HG03097 (cell line): ENCODE measurements around the gene TRIM26.
"Not testable (repeated sequence)": the region's sequence is repeated elsewhere in the genome, so short reads cannot be mapped to it uniquely, and the experiment has no call there.

Source experiments
- ATAC-seq: cut with Tn5 transposase; IDR thresholded peaks from one replicate; pipeline ENCODE4 v1.9.1; 2021; ENCODE audit not compliant: unreplicated experiment, low FRiP score

Gene TRIM26

DNA sequence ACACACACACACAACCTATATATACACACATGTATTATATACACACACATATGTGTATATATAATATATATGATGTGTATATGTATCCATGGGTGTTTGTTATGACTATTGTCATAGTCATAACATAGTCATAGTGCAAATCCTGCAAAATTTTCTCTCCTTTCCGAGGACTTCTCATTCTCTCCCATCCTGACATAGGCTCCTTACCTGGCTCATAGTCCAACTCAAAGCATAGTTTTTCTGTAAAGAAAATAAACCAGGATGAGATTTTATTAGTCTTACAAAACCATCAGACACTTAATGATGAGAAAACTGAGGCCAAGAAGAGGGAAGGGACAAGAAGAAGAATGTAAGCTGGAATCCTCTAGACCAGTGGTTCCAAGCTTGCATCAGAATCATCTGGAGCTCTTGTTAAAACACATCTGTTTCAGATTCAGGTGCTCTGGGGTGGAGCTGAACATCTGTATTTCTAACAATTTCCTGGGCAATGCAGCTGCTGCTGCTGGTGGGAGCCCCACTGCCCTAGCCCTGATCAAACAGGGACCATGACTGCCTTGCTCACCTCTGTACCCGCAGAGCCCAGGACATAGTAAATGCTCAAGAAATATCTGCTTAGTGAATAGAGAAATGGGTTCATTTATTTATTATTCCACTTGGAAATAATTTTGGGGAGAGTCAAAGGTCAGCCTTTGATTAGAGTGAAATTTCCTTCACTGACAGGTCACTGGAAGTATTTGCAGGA lies 57.5 kb downstream of the TRIM26 start:
- no peak for ATAC-seq

- ATAC-seq: no peak
Observed at GRCh38 chr6:30154709-30155519, 58.3 kb downstream of the TRIM26 start.

DNA sequence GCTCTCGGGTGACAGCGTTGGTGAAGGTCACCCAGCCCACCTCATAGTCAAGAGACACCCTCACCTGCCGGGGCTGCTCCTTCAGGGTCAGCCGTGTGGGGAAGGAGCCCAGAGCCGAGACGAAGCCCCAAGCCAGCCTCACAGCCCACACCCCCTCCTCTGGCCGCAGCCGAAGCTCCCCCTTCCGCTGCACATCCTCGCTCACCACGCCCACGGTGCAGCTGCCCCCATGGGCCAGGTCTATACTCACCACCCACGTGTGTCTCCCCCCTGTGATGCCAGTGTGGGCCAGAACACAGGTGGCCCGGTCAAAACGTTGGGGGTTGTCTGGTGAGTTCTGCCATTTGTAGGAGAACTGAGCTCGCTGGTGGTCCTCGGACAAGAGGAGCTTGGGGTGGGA lies 59.1 kb downstream of the TRIM26 start:
- ATAC-seq: no peak

- no peak for ATAC-seq
Observed at GRCh38 chr6:30152910-30153610, 60.1 kb downstream of the TRIM26 start.

- ATAC-seq: no peak
Observed at GRCh38 chr6:30152016-30152673, 61.1 kb downstream of the TRIM26 start.

DNA sequence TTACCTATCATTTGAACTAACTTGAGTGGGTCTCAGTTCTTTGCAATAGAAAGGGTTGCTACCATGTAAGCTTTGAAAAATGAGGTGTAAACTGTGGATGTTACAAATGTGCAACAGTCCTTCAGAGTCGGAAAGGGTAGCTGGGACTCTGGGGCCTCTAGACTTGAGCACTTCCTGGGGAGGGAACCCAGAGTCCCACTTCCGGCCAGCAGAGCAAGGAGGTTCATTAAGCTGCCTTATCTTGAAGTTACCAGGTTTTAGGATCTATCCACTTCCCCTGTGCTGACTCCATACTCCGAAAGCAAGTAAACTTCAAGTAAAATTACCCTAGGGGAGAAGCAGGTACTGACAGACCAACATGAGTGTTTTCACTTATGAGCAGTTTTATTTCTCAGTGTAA lies 61.6 kb downstream of the TRIM26 start:
- ATAC-seq: no peak

- ATAC-seq: no peak
Observed at GRCh38 chr6:30150671-30151395, 62.4 kb downstream of the TRIM26 start.

GRCh38 chr6:30149858-30150550 lies 63.2 kb downstream of the TRIM26 start:
- no peak for ATAC-seq

DNA sequence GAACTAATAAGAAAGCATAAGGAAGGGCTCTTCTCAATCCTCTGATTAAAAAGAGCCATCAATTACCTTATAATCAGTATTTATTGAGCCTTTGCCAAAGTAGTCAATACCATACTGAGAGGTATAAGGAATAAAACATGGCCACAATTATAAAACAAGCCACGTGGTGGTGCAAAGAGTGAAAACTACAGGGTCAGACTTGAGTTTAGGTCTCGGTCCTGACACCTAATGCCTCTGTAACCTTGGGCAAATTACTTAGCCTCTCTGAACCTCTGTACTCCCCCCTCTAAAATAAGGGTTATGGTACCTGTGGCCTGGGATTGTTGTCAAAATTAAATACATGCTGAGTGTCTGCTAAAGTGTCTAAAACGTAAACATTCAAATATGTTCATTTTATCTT lies 64.0 kb downstream of the TRIM26 start:
- no peak for ATAC-seq

DNA sequence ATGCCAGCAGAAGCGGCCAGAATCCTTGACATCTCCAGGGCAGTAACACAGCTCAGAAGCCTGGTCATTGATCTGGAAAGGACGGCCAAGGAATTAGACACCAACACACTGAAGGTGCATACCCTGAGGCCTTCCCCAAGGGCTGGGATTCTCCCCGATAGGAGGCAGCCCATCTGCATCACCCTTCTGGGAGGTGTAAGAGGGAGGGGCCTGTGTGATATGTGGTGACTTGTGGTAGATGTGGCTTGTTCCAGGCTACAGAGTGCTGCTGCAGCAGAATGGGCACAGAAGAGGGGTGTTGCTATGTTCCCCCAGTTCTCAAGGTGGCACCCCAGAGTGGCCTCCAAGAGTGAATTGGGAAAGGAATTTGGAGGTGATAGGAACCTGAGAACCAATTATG lies 66.1 kb downstream of the TRIM26 start:
- ATAC-seq: no peak

- ATAC-seq: no peak
Observed at GRCh38 chr6:30145818-30146217, 67.4 kb downstream of the TRIM26 start.

- no peak for ATAC-seq
Observed at GRCh38 chr6:30144811-30145210, 68.4 kb downstream of the TRIM26 start.

GRCh38 chr6:30143780-30144179 lies 69.4 kb downstream of the TRIM26 start:
- no peak for ATAC-seq

- no peak for ATAC-seq
Observed at GRCh38 chr6:30142665-30143064, 70.5 kb downstream of the TRIM26 start.

- not testable (repeated sequence) for ATAC-seq
Observed at GRCh38 chr6:30140240-30140639, 73.0 kb downstream of the TRIM26 start.

- no peak for ATAC-seq
Observed at GRCh38 chr6:30136570-30137286, 76.5 kb downstream of the TRIM26 start.

- no peak for ATAC-seq
Observed at GRCh38 chr6:30135757-30136156, 77.4 kb downstream of the TRIM26 start, which contains the start of gene TRIM40. Gene TRIM40, plus strand, starts transcription at chr6:30136140. Its CDS starts 897 bp downstream, at chr6:30137037.

- no peak for ATAC-seq
Observed at GRCh38 chr6:30135147-30135546, 78.1 kb downstream of the TRIM26 start.
